SK-N-SH (cell line): ENCODE results near the gene FSTL5. TPM values are rescaled to one million over a fixed set of nuclear protein-coding genes. Genes with fewer than 3 reads are reported as not detected.

Experiments used
- CTCF ChIA-PET: fragments of 300-600, 350-600 bp; formaldehyde crosslinking; extraction: SDS; loops from one replicate; lab custom pipeline; 2021; lab: Yijun Ruan, JAX
- POLR2A ChIA-PET: fragments of 350-600 bp; sonication (Branson Sonifier 250); formaldehyde crosslinking; extraction: SDS; loops from one replicate; lab custom pipeline; 2020; ENCODE audit warnings: antibody characterized with exemption, inconsistent platforms; lab: Yijun Ruan, JAX
- DNase-seq: peaks from one replicate; pipeline ENCODE4 v3.0.0; 2012
- H2AFZ ChIP-seq: fragments of 200-600 bp; sonication (generic); 2 replicates; pipeline ENCODE4 v1.8.1; 2016; ENCODE audit warnings: antibody characterized with exemption, mild to moderate bottlenecking, low read depth
- H3F3A ChIP-seq: fragments of 200-600 bp; sonication (generic); replicated peaks from 2 replicates; pipeline ENCODE3; 2016; ENCODE audit warnings: antibody characterized with exemption, mild to moderate bottlenecking; ENCODE audit not compliant: insufficient read depth
- H3K27ac ChIP-seq, 2 experiments: fragments of 200-500 bp in 1 of 2; fragments of 200-600 bp in 1 of 2; sonication (Bioruptor generic) in 1 of 2; sonication (generic), shearing (Covaris generic) in 1 of 2; 2 replicates each; pipeline versions ENCODE4 v1.5.1 to v1.6.1; 2014 to 2016; ENCODE audit warnings: low read depth in 2 of 2, inconsistent platforms in 1 of 2, low read length in 1 of 2, mild to moderate bottlenecking in 1 of 2, mixed read lengths in 1 of 2
- H3K27me3 ChIP-seq: fragments of 200-600 bp; sonication (generic), shearing (Covaris generic); 2 replicates; pipeline ENCODE4 v1.6.1; 2016; ENCODE audit warnings: mixed run types; ENCODE audit not compliant: insufficient read depth
- H3K36me3 ChIP-seq, 2 experiments: fragments of 200-500 bp in 1 of 2; fragments of 200-600 bp in 1 of 2; sonication (Bioruptor generic) in 1 of 2; sonication (generic) in 1 of 2; replicated peaks in 1 of 2; 2 replicates each; pipeline versions ENCODE3 to v1.5.1; 2014 to 2016; ENCODE audit warnings: low read length in 1 of 2, mild to moderate bottlenecking in 1 of 2; ENCODE audit not compliant: insufficient read depth in 2 of 2, control insufficient read depth in 1 of 2
- H3K4me1 ChIP-seq, 2 experiments: fragments of 200-500 bp in 1 of 2; fragments of 200-600 bp in 1 of 2; sonication (Bioruptor generic) in 1 of 2; sonication (generic), shearing (Covaris generic) in 1 of 2; 2 replicates each; pipeline versions ENCODE4 v1.5.1 to v1.6.1; 2014 to 2016; ENCODE audit warnings: low read depth in 1 of 2, low read length in 1 of 2, mixed run types in 1 of 2; ENCODE audit not compliant: insufficient read depth in 2 of 2, control insufficient read depth in 1 of 2
- H3K4me2 ChIP-seq: fragments of 200-600 bp; sonication (generic), shearing (Covaris generic); 2 replicates; pipeline ENCODE4 v1.6.1; 2017; ENCODE audit warnings: mixed run types
- H3K4me3 ChIP-seq, 2 experiments: fragments of 200-500 bp in 1 of 2; fragments of 200-600 bp in 1 of 2; sonication (Bioruptor generic) in 1 of 2; sonication (generic), shearing (Covaris generic) in 1 of 2; 2 replicates each; pipeline versions ENCODE4 v1.5.1 to v1.8.1; 2014 to 2016; ENCODE audit warnings: low read depth in 2 of 2, inconsistent platforms in 1 of 2, low read length in 1 of 2, mild to moderate bottlenecking in 1 of 2, mixed read lengths in 1 of 2, moderate library complexity in 1 of 2
- H3K79me2 ChIP-seq: fragments of 200-600 bp; sonication (generic); 2 replicates; pipeline ENCODE4 v1.8.1; 2017; ENCODE audit warnings: mild to moderate bottlenecking; ENCODE audit not compliant: insufficient read depth
- H3K9ac ChIP-seq: fragments of 200-600 bp; sonication (generic); 2 replicates; pipeline ENCODE4 v1.6.1; 2017; ENCODE audit warnings: mixed run types
- H3K9me2 ChIP-seq: fragments of 200-600 bp; sonication (generic); 2 replicates; pipeline ENCODE4 v1.6.1; 2017; ENCODE audit warnings: mixed run types
- H3K9me3 ChIP-seq: fragments of 200-600 bp; sonication (generic); 2 replicates; pipeline ENCODE4 v1.6.1; 2017; ENCODE audit warnings: mixed run types, mild to moderate bottlenecking, moderate library complexity
- H4K20me1 ChIP-seq: fragments of 200-600 bp; sonication (generic); 2 replicates; pipeline ENCODE4 v1.6.1; 2017; ENCODE audit warnings: mild to moderate bottlenecking, mixed run types; ENCODE audit not compliant: insufficient read depth
- ELF1 ChIP-seq: IDR thresholded peaks from 2 replicates; pipeline ENCODE4 v1.4.0; 2012
- EP300 ChIP-seq, 2 experiments: IDR thresholded peaks; 2 replicates each; pipeline versions ENCODE4 v1.4.0 to v1.6.1; 2012; ENCODE audit warnings: borderline replicate concordance in 1 of 2, low read depth in 1 of 2, low read length in 1 of 2
- EZH2phosphoT487 ChIP-seq: fragments of 200-600 bp; sonication (generic); IDR thresholded peaks from 2 replicates; pipeline ENCODE4 v1.6.1; 2017; ENCODE audit warnings: low read depth, mixed run types, mild to moderate bottlenecking, antibody characterized with exemption, moderate library complexity, borderline replicate concordance
- FOSL2 ChIP-seq: IDR thresholded peaks from 2 replicates; pipeline ENCODE4 v1.4.0; 2012; ENCODE audit warnings: low read depth, mild to moderate bottlenecking, moderate library complexity, borderline replicate concordance
- FOXM1 ChIP-seq: IDR thresholded peaks from 2 replicates; pipeline ENCODE4 v1.4.0; 2012; ENCODE audit warnings: low read depth, mild to moderate bottlenecking
- GABPA ChIP-seq: IDR thresholded peaks from 2 replicates; pipeline ENCODE4 v1.4.0; 2012; ENCODE audit warnings: low read depth, mild to moderate bottlenecking
- GATA2 ChIP-seq: sonication (generic); formaldehyde crosslinking; IDR thresholded peaks from 2 replicates; pipeline ENCODE4 v1.5.0; 2020; ENCODE audit warnings: mild to moderate bottlenecking, missing genetic modification reagents
- JUND ChIP-seq: IDR thresholded peaks from 2 replicates; pipeline ENCODE4 v1.4.0; 2012
- NFIC ChIP-seq: IDR thresholded peaks from 2 replicates; pipeline ENCODE4 v1.4.0; 2012; ENCODE audit warnings: borderline replicate concordance
- NRF1 ChIP-seq: IDR thresholded peaks from 2 replicates; pipeline ENCODE4 v1.6.1; 2012; ENCODE audit warnings: low read depth, mild to moderate bottlenecking, low read length
- POLR2AphosphoS5 ChIP-seq: IDR thresholded peaks from 2 replicates; pipeline ENCODE4 v1.6.1; 2012; ENCODE audit warnings: low read depth, low read length
- RCOR1 ChIP-seq: fragments of 150-350 bp; IDR thresholded peaks from 2 replicates; pipeline ENCODE4 v1.6.1; 2017; ENCODE audit warnings: antibody characterized with exemption, low read length
- TAF1 ChIP-seq: IDR thresholded peaks from 2 replicates; pipeline ENCODE4 v1.6.1; 2012; ENCODE audit warnings: low read depth, mild to moderate bottlenecking, low read length, moderate library complexity, borderline replicate concordance
- TCF12 ChIP-seq: IDR thresholded peaks from 2 replicates; pipeline ENCODE4 v1.4.0; 2012
- TEAD4 ChIP-seq: IDR thresholded peaks from 2 replicates; pipeline ENCODE4 v1.4.0; 2012; ENCODE audit warnings: mild to moderate bottlenecking, borderline replicate concordance; ENCODE audit not compliant: insufficient read depth
- YY1 ChIP-seq: IDR thresholded peaks from 2 replicates; pipeline ENCODE4 v1.4.0; 2012; ENCODE audit warnings: low read depth, mild to moderate bottlenecking
- WGBS: methylation state at CpG from one replicate; pipeline ENCODE4 v1.1.6; 2017; ENCODE audit warnings: low lambda C conversion rate; 5-methylcytosine and 5-hydroxymethylcytosine counted together
- polyA plus RNA-seq, 3 experiments: library from polyadenylated mRNA; depleted of rRNA; stranded (reverse); fragments of >200 nt; gene quantifications; 2 replicates each; pipeline ENCODE4 v1.2.3, GENCODE V29; 2012
- TF ChIP-seq, protein P1 (sequence below): fragments of 200-600 bp; sonication (generic); IDR thresholded peaks from 2 replicates; pipeline ENCODE4 v1.6.1; 2017; ENCODE audit warnings: antibody characterized with exemption, mild to moderate bottlenecking, moderate library complexity
- TF ChIP-seq, protein P2 (sequence below): IDR thresholded peaks from 2 replicates; pipeline ENCODE4 v1.4.0; 2012; ENCODE audit warnings: low read depth
- TF ChIP-seq, protein P3 (sequence below): IDR thresholded peaks from 2 replicates; pipeline ENCODE4 v1.4.0; 2012; ENCODE audit warnings: low read depth, borderline replicate concordance
- TF ChIP-seq, protein P4 (sequence below): fragments of 150-350 bp; IDR thresholded peaks from 2 replicates; pipeline ENCODE4 v1.6.1; 2016; ENCODE audit warnings: mild to moderate bottlenecking, low read depth, low read length
- TF ChIP-seq, protein P5 (sequence below): IDR thresholded peaks from 2 replicates; pipeline ENCODE4 v1.6.1; 2012; ENCODE audit warnings: mild to moderate bottlenecking, low read depth, low read length, moderate library complexity

The FSTL5 gene
- polyA plus RNA-seq, 1 of the 3 experiments (the other 2 are of a cell fraction): 0.07 TPM

DNA sequence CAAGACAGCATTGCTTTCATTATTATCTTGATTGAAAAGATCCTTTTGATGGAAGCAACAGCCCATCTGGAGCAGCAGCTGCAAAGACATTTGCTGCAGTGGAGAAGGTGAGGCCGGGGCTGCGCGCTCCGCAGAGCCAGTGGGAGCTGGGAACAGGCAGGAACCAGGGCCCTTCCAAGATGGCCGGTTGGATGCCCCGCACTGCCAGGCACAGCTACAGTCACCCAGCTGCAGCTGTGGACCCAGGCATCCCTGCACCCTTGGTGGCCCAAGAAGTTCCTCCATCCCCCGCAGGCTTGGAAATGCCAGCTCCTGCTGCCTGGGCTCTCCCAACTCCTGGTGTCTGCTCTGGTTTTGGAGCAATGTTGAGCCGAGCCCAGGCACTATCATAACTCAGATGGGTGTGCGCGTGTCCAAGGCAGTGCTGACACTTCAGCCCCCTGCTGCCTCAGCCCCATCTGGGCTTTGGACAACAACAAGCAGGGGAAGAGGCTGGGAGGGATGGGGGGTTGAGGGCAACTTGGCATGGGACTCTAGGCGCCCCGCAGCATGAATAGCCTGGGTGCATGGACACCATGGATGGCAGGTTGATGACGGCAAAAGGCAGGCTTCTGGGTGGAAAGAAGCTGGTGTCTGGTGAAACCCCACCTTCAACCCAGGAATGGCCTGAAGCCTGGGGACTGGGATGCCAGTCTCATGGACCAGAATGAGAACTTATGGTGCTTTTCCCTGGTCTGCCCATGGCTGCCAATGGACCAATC, 371.8 kb downstream of the FSTL5 start (continued):
- TF ChIP-seq, protein P1, sequence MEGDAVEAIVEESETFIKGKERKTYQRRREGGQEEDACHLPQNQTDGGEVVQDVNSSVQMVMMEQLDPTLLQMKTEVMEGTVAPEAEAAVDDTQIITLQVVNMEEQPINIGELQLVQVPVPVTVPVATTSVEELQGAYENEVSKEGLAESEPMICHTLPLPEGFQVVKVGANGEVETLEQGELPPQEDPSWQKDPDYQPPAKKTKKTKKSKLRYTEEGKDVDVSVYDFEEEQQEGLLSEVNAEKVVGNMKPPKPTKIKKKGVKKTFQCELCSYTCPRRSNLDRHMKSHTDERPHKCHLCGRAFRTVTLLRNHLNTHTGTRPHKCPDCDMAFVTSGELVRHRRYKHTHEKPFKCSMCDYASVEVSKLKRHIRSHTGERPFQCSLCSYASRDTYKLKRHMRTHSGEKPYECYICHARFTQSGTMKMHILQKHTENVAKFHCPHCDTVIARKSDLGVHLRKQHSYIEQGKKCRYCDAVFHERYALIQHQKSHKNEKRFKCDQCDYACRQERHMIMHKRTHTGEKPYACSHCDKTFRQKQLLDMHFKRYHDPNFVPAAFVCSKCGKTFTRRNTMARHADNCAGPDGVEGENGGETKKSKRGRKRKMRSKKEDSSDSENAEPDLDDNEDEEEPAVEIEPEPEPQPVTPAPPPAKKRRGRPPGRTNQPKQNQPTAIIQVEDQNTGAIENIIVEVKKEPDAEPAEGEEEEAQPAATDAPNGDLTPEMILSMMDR: no peak
- TF ChIP-seq YY1 (no peak), TEAD4 (no peak)
- TF ChIP-seq, protein P2, sequence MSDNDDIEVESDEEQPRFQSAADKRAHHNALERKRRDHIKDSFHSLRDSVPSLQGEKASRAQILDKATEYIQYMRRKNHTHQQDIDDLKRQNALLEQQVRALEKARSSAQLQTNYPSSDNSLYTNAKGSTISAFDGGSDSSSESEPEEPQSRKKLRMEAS: no peak

DNA sequence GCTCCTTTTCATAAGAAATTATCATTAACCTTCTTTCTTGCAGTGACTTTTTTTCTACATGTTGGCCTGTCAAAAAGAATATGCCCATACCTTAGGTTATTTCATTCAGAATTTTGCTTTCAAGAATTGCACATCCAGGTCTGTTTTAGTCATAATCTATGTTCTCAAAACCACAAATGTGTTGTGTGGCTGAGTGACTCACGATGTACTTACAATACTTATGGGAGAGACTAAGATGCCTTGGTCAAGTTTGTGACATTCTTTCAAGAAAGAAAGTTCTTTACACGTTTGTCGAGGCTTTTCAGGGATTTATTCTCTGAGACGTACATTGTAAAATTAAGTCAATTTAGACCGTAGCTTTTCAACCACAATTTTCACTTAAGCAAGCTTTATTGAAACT, 396.7 kb downstream of the FSTL5 start:
- Histone ChIP-seq H2AFZ (no peak overlapping the region), H3K79me2 (no peaks in the 10 kb centered on the region), H3F3A (peaks cover 5% of the 10 kb centered on the region), H3K9ac (no peak overlapping the region), H3K4me1 (no peaks in the 10 kb centered on the region), H3K9me2 (no peaks in the 10 kb centered on the region), H4K20me1 (no peaks in the 10 kb centered on the region), H3K36me3 (no peaks in the 10 kb centered on the region), H3K27ac (no peak overlapping the region), H3K27me3 (no peaks in the 10 kb centered on the region), H3K4me2 (no peak overlapping the region), H3K4me3 (no peak overlapping the region), H3K9me3 (no peaks in the 10 kb centered on the region)
- no peak for DNase-seq
- WGBS: 34% methylated on average over 5 of the region's 5 CpGs
- CTCF ChIA-PET: no interaction called here
- POLR2A ChIA-PET: no interaction called here
- TF ChIP-seq POLR2AphosphoS5 (no peak), TAF1 (no peak), FOXM1 (no peak), FOSL2 (peak; percentile 48; the same call in 1 of the 2 replicates), NRF1 (no peak), TCF12 (peak; percentile 31; the same call in 1 of the 2 replicates), GABPA (no peak), GATA2 (no peak), NFIC (no peak), EP300 (IDR thresholded peaks at IDR 0.05; ENCODE audit: borderline replicate concordance in 1 of 2, low read depth in 1 of 2, low read length in 1 of 2) (no peak), TEAD4 (no peak), ELF1 (no peak), EZH2phosphoT487 (no peak), JUND (peak; percentile 50; the same call in 1 of the 2 replicates), YY1 (no peak), RCOR1 (no peak)
- TF ChIP-seq, protein P3, sequence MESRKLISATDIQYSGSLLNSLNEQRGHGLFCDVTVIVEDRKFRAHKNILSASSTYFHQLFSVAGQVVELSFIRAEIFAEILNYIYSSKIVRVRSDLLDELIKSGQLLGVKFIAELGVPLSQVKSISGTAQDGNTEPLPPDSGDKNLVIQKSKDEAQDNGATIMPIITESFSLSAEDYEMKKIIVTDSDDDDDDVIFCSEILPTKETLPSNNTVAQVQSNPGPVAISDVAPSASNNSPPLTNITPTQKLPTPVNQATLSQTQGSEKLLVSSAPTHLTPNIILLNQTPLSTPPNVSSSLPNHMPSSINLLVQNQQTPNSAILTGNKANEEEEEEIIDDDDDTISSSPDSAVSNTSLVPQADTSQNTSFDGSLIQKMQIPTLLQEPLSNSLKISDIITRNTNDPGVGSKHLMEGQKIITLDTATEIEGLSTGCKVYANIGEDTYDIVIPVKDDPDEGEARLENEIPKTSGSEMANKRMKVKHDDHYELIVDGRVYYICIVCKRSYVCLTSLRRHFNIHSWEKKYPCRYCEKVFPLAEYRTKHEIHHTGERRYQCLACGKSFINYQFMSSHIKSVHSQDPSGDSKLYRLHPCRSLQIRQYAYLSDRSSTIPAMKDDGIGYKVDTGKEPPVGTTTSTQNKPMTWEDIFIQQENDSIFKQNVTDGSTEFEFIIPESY: no peak
- TF ChIP-seq, protein P2: no peak
- TF ChIP-seq, protein P4, sequence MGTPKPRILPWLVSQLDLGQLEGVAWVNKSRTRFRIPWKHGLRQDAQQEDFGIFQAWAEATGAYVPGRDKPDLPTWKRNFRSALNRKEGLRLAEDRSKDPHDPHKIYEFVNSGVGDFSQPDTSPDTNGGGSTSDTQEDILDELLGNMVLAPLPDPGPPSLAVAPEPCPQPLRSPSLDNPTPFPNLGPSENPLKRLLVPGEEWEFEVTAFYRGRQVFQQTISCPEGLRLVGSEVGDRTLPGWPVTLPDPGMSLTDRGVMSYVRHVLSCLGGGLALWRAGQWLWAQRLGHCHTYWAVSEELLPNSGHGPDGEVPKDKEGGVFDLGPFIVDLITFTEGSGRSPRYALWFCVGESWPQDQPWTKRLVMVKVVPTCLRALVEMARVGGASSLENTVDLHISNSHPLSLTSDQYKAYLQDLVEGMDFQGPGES: no peak
- TF ChIP-seq, protein P5, sequence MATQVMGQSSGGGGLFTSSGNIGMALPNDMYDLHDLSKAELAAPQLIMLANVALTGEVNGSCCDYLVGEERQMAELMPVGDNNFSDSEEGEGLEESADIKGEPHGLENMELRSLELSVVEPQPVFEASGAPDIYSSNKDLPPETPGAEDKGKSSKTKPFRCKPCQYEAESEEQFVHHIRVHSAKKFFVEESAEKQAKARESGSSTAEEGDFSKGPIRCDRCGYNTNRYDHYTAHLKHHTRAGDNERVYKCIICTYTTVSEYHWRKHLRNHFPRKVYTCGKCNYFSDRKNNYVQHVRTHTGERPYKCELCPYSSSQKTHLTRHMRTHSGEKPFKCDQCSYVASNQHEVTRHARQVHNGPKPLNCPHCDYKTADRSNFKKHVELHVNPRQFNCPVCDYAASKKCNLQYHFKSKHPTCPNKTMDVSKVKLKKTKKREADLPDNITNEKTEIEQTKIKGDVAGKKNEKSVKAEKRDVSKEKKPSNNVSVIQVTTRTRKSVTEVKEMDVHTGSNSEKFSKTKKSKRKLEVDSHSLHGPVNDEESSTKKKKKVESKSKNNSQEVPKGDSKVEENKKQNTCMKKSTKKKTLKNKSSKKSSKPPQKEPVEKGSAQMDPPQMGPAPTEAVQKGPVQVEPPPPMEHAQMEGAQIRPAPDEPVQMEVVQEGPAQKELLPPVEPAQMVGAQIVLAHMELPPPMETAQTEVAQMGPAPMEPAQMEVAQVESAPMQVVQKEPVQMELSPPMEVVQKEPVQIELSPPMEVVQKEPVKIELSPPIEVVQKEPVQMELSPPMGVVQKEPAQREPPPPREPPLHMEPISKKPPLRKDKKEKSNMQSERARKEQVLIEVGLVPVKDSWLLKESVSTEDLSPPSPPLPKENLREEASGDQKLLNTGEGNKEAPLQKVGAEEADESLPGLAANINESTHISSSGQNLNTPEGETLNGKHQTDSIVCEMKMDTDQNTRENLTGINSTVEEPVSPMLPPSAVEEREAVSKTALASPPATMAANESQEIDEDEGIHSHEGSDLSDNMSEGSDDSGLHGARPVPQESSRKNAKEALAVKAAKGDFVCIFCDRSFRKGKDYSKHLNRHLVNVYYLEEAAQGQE: no peak
